ENCODE data around the gene APOC1. TPM values are rescaled to one million over a fixed set of nuclear protein-coding genes. Genes with fewer than 3 reads are reported as not detected.
"Not testable (repeated sequence)": the region's sequence is repeated elsewhere in the genome, so short reads cannot be mapped to it uniquely, and the experiment has no call there.

Gene APOC1
- total RNA-seq, 1 experiment from 2014 or later, result 250 TPM

- Mint-ChIP-seq H3K27me3 (ENCODE audit: insufficient read depth, unreplicated experiment) (no peaks in the 10 kb centered on the region), H3K36me3 (ENCODE audit: insufficient read depth, unreplicated experiment) (peaks cover 78% of the 10 kb centered on the region), H3K27ac (ENCODE audit: unreplicated experiment) (peak overlapping the region; percentile 68), H3K4me3 (ENCODE audit: unreplicated experiment) (peak overlapping the region; percentile 24), H3K9me3 (ENCODE audit: unreplicated experiment) (no peaks in the 10 kb centered on the region), H3K4me1 (ENCODE audit: low read depth, unreplicated experiment) (peaks cover 14% of the 10 kb centered on the region)
- Histone ChIP-seq H3K36me3 (ENCODE audit: control insufficient read depth, insufficient read depth, low read length) (0 out of 2 replicates have a peak, but pooled peaks cover 1% of the 10 kb centered on the region), H3K9me3 (no peaks in the 10 kb centered on the region), H3K4me3 (ENCODE audit: low read depth, low read length) (no peak overlapping the region), H3K4me1 (peaks cover 20% of the 10 kb centered on the region), H3K27me3 (replicated peaks; ENCODE audit: control insufficient read depth, insufficient read depth, low read length) (no peaks in the 10 kb centered on the region)
- ChIA-PET POLR2A (interaction anchor here (0.6 kb wide), 4 partner anchors 11 to 269 kb away, joined by 3 to 6 read pairs (median 4); no protein-coding TSS in a partner anchor), CTCF (interaction anchor here (0.7 to 1.3 kb wide), 3 partner anchors 11 to 230 kb away, joined by 3 read pairs; no protein-coding TSS in a partner anchor)
- TF ChIP-seq, protein P1, sequence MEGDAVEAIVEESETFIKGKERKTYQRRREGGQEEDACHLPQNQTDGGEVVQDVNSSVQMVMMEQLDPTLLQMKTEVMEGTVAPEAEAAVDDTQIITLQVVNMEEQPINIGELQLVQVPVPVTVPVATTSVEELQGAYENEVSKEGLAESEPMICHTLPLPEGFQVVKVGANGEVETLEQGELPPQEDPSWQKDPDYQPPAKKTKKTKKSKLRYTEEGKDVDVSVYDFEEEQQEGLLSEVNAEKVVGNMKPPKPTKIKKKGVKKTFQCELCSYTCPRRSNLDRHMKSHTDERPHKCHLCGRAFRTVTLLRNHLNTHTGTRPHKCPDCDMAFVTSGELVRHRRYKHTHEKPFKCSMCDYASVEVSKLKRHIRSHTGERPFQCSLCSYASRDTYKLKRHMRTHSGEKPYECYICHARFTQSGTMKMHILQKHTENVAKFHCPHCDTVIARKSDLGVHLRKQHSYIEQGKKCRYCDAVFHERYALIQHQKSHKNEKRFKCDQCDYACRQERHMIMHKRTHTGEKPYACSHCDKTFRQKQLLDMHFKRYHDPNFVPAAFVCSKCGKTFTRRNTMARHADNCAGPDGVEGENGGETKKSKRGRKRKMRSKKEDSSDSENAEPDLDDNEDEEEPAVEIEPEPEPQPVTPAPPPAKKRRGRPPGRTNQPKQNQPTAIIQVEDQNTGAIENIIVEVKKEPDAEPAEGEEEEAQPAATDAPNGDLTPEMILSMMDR (IDR thresholded peaks at IDR 0.05; ENCODE audit: insufficient read depth in 1 of 2, low read depth in 1 of 2, low read length in 1 of 2, severe bottlenecking in 1 of 2, unreplicated experiment in 1 of 2), result no peak
- no peak for DNase-seq
- BruUV-seq (replicated peaks), result no TSS peak
- intact Hi-C loops (cut with micrococcal nuclease; ENCODE audit: unreplicated experiment), result no loop called here
Measured at GRCh38 chr19:44884566-44884965, 29.8 kb upstream of the APOC1 start.

GRCh38 chr19:44886141-44886540 is 28.3 kb upstream of the APOC1 start:
- POLR2A ChIA-PET, result no interaction called here
- H3K4me1 Mint-ChIP-seq (ENCODE audit: low read depth, unreplicated experiment), result peaks cover 21% of the 10 kb centered on the region
- no TSS peak for BruUV-seq (replicated peaks)

GRCh38 chr19:44887648-44888047 is 26.8 kb upstream of the APOC1 start:
- TF ChIP-seq, protein P1 (IDR thresholded peaks at IDR 0.05; ENCODE audit: insufficient read depth in 1 of 2, low read depth in 1 of 2, low read length in 1 of 2, severe bottlenecking in 1 of 2, unreplicated experiment in 1 of 2), result no peak
- CTCF ChIA-PET, result no interaction called here
- Mint-ChIP-seq H3K36me3 (ENCODE audit: insufficient read depth, unreplicated experiment) (peaks cover 84% of the 10 kb centered on the region), H3K4me1 (ENCODE audit: low read depth, unreplicated experiment) (peaks cover 21% of the 10 kb centered on the region), H3K27me3 (ENCODE audit: insufficient read depth, unreplicated experiment) (no peaks in the 10 kb centered on the region), H3K27ac (ENCODE audit: unreplicated experiment) (peak overlapping the region; percentile 21), H3K4me3 (ENCODE audit: unreplicated experiment) (no peak overlapping the region), H3K9me3 (ENCODE audit: unreplicated experiment) (no peaks in the 10 kb centered on the region)
- POLR2A ChIA-PET, result no interaction called here
- no peak for DNase-seq
- Histone ChIP-seq H3K4me1 (peaks cover 26% of the 10 kb centered on the region), H3K36me3 (ENCODE audit: control insufficient read depth, insufficient read depth, low read length) (0 out of 2 replicates have a peak, but pooled peaks cover 1% of the 10 kb centered on the region), H3K9me3 (no peaks in the 10 kb centered on the region), H3K27me3 (replicated peaks; ENCODE audit: control insufficient read depth, insufficient read depth, low read length) (no peaks in the 10 kb centered on the region), H3K4me3 (ENCODE audit: low read depth, low read length) (no peak overlapping the region)
- no TSS peak for BruUV-seq (replicated peaks)
- intact Hi-C loops (cut with micrococcal nuclease; ENCODE audit: unreplicated experiment), result no loop called here

More at GRCh38 chr19:44886141-44886540, 28.3 kb upstream of the APOC1 start:
- no peaks in the 10 kb centered on the region for H3K27me3 Mint-ChIP-seq (ENCODE audit: insufficient read depth, unreplicated experiment)
- no peak overlapping the region for H3K27ac Mint-ChIP-seq (ENCODE audit: unreplicated experiment)
- no peak overlapping the region for H3K4me3 Mint-ChIP-seq (ENCODE audit: unreplicated experiment)
- H3K4me3 ChIP-seq (ENCODE audit: low read depth, low read length), result no peak overlapping the region
- TF ChIP-seq, protein P1 (IDR thresholded peaks at IDR 0.05; ENCODE audit: insufficient read depth in 1 of 2, low read depth in 1 of 2, low read length in 1 of 2, severe bottlenecking in 1 of 2, unreplicated experiment in 1 of 2), result no peak
- intact Hi-C loops (cut with micrococcal nuclease; ENCODE audit: unreplicated experiment), result loop anchor here (1.0 kb wide), 1 partner anchor 27 kb away; no protein-coding TSS in a partner anchor
- 0 out of 2 replicates have a peak, but pooled peaks cover 1% of the 10 kb centered on the region for H3K36me3 ChIP-seq (ENCODE audit: control insufficient read depth, insufficient read depth, low read length)
- DNase-seq, result no peak
- H3K27me3 ChIP-seq (replicated peaks; ENCODE audit: control insufficient read depth, insufficient read depth, low read length), result no peaks in the 10 kb centered on the region
- no peaks in the 10 kb centered on the region for H3K9me3 ChIP-seq
- H3K9me3 Mint-ChIP-seq (ENCODE audit: unreplicated experiment), result no peaks in the 10 kb centered on the region
- peaks cover 18% of the 10 kb centered on the region for H3K4me1 ChIP-seq
- H3K36me3 Mint-ChIP-seq (ENCODE audit: insufficient read depth, unreplicated experiment), result peaks cover 84% of the 10 kb centered on the region
- CTCF ChIA-PET, result interaction anchor here (0.6 kb wide), 1 partner anchor 43 kb away, joined by 6 read pairs; no protein-coding TSS in a partner anchor

DNA sequence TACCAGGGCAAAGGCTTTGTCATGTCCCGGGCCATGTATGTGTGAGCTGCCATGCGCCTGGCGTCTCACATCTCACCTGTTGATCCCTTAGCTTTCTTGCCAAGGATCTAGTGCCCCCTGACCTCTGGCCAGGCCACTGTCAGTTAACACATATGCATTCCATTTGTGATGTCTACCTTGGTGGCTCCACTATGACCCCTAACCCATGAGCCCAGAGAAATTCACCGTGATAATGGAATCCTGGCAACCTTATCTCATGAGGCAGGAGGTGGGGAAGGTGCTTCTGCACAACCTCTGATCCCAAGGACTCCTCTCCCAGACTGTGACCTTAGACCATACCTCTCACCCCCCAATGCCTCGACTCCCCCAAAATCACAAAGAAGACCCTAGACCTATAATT is 26.1 kb upstream of the APOC1 start:
- POLR2A ChIA-PET; H3K4me3 ChIP-seq (ENCODE audit: low read depth, low read length); intact Hi-C loops (cut with micrococcal nuclease; ENCODE audit: unreplicated experiment); H3K4me3 Mint-ChIP-seq (ENCODE audit: unreplicated experiment); H3K9me3 ChIP-seq; H3K36me3 ChIP-seq (ENCODE audit: control insufficient read depth, insufficient read depth, low read length); H3K27me3 ChIP-seq (replicated peaks; ENCODE audit: control insufficient read depth, insufficient read depth, low read length); BruUV-seq (replicated peaks); CTCF ChIA-PET; H3K27me3 Mint-ChIP-seq (ENCODE audit: insufficient read depth, unreplicated experiment); DNase-seq; H3K9me3 Mint-ChIP-seq (ENCODE audit: unreplicated experiment): not testable (repeated sequence)
- peaks cover 21% of the 10 kb centered on the region for H3K4me1 ChIP-seq
- Mint-ChIP-seq H3K36me3 (ENCODE audit: insufficient read depth, unreplicated experiment) (peaks cover 88% of the 10 kb centered on the region), H3K27ac (ENCODE audit: unreplicated experiment) (peak overlapping the region; percentile 21), H3K4me1 (ENCODE audit: low read depth, unreplicated experiment) (peaks cover 21% of the 10 kb centered on the region)

Data from Caco-2 (cell line).